ENCODE data around the gene ORMDL2. TPM values are rescaled to one million over a fixed set of nuclear protein-coding genes. Genes with fewer than 3 reads are reported as not detected.

ORMDL2 gene
- total RNA-seq, 6 donors from 2014 or later: 9.4 to 62.9 (median 20.2) TPM

GRCh38 chr12:55828357-55828756, 10.5 kb downstream of the ORMDL2 start:
- 74 to 92% methylated on average over 3 to 5 of the region's 5 CpGs for WGBS, 2 donors
- H3K27me3 ChIP-seq: no peaks in the 10 kb centered on the region
- peak overlapping the region in 2 of 4 donors; percentile 83 to 89 for H3K4me3 ChIP-seq
- no peaks in the 10 kb centered on the region for H3K36me3 ChIP-seq
- H3K9me3 ChIP-seq: no peaks in the 10 kb centered on the region
- peaks cover 48 to 65% (median 53%) of the 10 kb centered on the region in 4 donors for H3K4me1 ChIP-seq
- DNase-seq: no peak
- ATAC-seq (ENCODE audit: low FRiP score in 2 of 2): no peak
- TF ChIP-seq POLR2A (IDR thresholded peaks at IDR 0.05) (no peak), EP300 (IDR thresholded peaks at IDR 0.05) (no peak), POLR2AphosphoS5 (IDR thresholded peaks at IDR 0.05) (no peak), CTCF (IDR thresholded peaks at IDR 0.05) (no peak)
- H3K27ac ChIP-seq: peak overlapping the region; percentile 80 to 96 (median 92)

GRCh38 chr12:55829967-55830600, 12.2 kb downstream of the ORMDL2 start:
- TF ChIP-seq POLR2AphosphoS5 (IDR thresholded peaks at IDR 0.05) (no peak), POLR2A (IDR thresholded peaks at IDR 0.05) (no peak), EP300 (IDR thresholded peaks at IDR 0.05) (no peak), CTCF (IDR thresholded peaks at IDR 0.05) (no peak)
- Histone ChIP-seq H3K27ac (peak overlapping the region; percentile 90 to 97 (median 94)), H3K4me3 (peak overlapping the region; percentile 75 to 89 (median 82)), H3K9me3 (no peaks in the 10 kb centered on the region), H3K27me3 (no peaks in the 10 kb centered on the region), H3K36me3 (peaks cover 0 to 5% (median 1%) of the 10 kb centered on the region in 4 donors), H3K4me1 (peaks cover 44 to 54% (median 50%) of the 10 kb centered on the region in 4 donors)
- 0 to 3% methylated on average over 10 to 37 of the region's 37 CpGs for WGBS, 2 donors
- ATAC-seq (ENCODE audit: low FRiP score in 2 of 2): peak; percentile 13 to 64
- peak; percentile 60 to 90 for DNase-seq

GRCh38 chr12:55830601-55831446, 13.0 kb downstream of the ORMDL2 start:
- TF ChIP-seq EP300 (IDR thresholded peaks at IDR 0.05) (no peak), POLR2A (IDR thresholded peaks at IDR 0.05) (peak in 3 of 4 donors; percentile 62 to 71 (median 65)), POLR2AphosphoS5 (IDR thresholded peaks at IDR 0.05) (peak; percentile 62 to 80)
- H3K27ac ChIP-seq: peak overlapping the region; percentile 90 to 97 (median 94)
- peak; percentile 65 to 95 for DNase-seq

GRCh38 chr12:55831447-55831815, 13.6 kb downstream of the ORMDL2 start:
- ATAC-seq (ENCODE audit: low FRiP score in 2 of 2): peak in 1 of 2 donors; percentile 7

More at GRCh38 chr12:55830601-55831446, 13.0 kb downstream of the ORMDL2 start:
- WGBS, 2 donors: 5 to 7% methylated on average over 15 to 23 of the region's 23 CpGs
- Histone ChIP-seq H3K9me3 (no peaks in the 10 kb centered on the region), H3K4me3 (peak overlapping the region; percentile 75 to 89 (median 82)), H3K4me1 (peaks cover 39 to 47% (median 45%) of the 10 kb centered on the region in 4 donors), H3K36me3 (peaks cover 0 to 12% (median 5%) of the 10 kb centered on the region in 4 donors), H3K27me3 (no peaks in the 10 kb centered on the region)
- ATAC-seq (ENCODE audit: low FRiP score in 2 of 2): peak; percentile 64 to 69

More at GRCh38 chr12:55831447-55831815, 13.6 kb downstream of the ORMDL2 start:
- peak overlapping the region; percentile 90 to 97 (median 94) for H3K27ac ChIP-seq
- no peaks in the 10 kb centered on the region for H3K9me3 ChIP-seq
- H3K4me3 ChIP-seq: peak overlapping the region; percentile 75 to 89 (median 82)
- TF ChIP-seq CTCF (IDR thresholded peaks at IDR 0.05) (no peak), POLR2A (IDR thresholded peaks at IDR 0.05) (peak in 1 of 4 donors; percentile 38), POLR2AphosphoS5 (IDR thresholded peaks at IDR 0.05) (no peak), EP300 (IDR thresholded peaks at IDR 0.05) (no peak)
- DNase-seq: no peak
- peaks cover 0 to 15% (median 6%) of the 10 kb centered on the region in 4 donors for H3K36me3 ChIP-seq
- peaks cover 33 to 41% (median 39%) of the 10 kb centered on the region in 4 donors for H3K4me1 ChIP-seq
- H3K27me3 ChIP-seq: no peaks in the 10 kb centered on the region
- WGBS, 2 donors: 17 to 27% methylated on average over 1 of the region's 1 CpG

All from upper lobe of left lung (tissue), 6 donors.